ENCODE measurements around the gene PACS2.

- TF ChIP-seq, protein P1, sequence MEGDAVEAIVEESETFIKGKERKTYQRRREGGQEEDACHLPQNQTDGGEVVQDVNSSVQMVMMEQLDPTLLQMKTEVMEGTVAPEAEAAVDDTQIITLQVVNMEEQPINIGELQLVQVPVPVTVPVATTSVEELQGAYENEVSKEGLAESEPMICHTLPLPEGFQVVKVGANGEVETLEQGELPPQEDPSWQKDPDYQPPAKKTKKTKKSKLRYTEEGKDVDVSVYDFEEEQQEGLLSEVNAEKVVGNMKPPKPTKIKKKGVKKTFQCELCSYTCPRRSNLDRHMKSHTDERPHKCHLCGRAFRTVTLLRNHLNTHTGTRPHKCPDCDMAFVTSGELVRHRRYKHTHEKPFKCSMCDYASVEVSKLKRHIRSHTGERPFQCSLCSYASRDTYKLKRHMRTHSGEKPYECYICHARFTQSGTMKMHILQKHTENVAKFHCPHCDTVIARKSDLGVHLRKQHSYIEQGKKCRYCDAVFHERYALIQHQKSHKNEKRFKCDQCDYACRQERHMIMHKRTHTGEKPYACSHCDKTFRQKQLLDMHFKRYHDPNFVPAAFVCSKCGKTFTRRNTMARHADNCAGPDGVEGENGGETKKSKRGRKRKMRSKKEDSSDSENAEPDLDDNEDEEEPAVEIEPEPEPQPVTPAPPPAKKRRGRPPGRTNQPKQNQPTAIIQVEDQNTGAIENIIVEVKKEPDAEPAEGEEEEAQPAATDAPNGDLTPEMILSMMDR (IDR thresholded peaks at IDR 0.05): no peak
- TF ChIP-seq ZFX (IDR thresholded peaks at IDR 0.05; ENCODE audit: borderline replicate concordance): no peak
These were observed 39.9 kb upstream of the PACS2 start for GRCh38 chr14:105274637-105275036.
